Activated T-cell treated with anti-CD3 and anti-CD28 coated beads for 24 hours (primary cell): ENCODE measurements around the gene DCLK1.
"Not testable (repeated sequence)": the region's sequence is repeated elsewhere in the genome, so short reads cannot be mapped to it uniquely, and the experiment has no call there.

Source experiments
- DNase-seq: peaks from one replicate; pipeline ENCODE4 v3.0.0-alpha.2; 2020; ENCODE audit warnings: low read depth

Gene DCLK1

GRCh38 chr13:35983703-35984102 lies 147.5 kb downstream of the DCLK1 start:
- DNase-seq = not testable (repeated sequence)

- no peak for DNase-seq
Observed at GRCh38 chr13:35983206-35983605, 148.0 kb downstream of the DCLK1 start.

- DNase-seq = no peak
Observed at GRCh38 chr13:35979361-35979951, 151.7 kb downstream of the DCLK1 start.

- peak; percentile 7 for DNase-seq
Observed at GRCh38 chr13:35978607-35979316, 152.4 kb downstream of the DCLK1 start.

GRCh38 chr13:35977060-35977459 lies 154.1 kb downstream of the DCLK1 start:
- no peak for DNase-seq

- DNase-seq = no peak
Observed at GRCh38 chr13:35976126-35976525, 155.1 kb downstream of the DCLK1 start.

GRCh38 chr13:35966951-35967350 lies 164.2 kb downstream of the DCLK1 start:
- not testable (repeated sequence) for DNase-seq

GRCh38 chr13:35966024-35966423 lies 165.2 kb downstream of the DCLK1 start:
- no peak for DNase-seq

- no peak for DNase-seq
Observed at GRCh38 chr13:35965226-35965927, 165.8 kb downstream of the DCLK1 start.

GRCh38 chr13:35964863-35965180 lies 166.4 kb downstream of the DCLK1 start:
- DNase-seq = no peak

GRCh38 chr13:35964011-35964862 lies 166.9 kb downstream of the DCLK1 start:
- DNase-seq = no peak

- DNase-seq = no peak
Observed at GRCh38 chr13:35961461-35962220, 169.5 kb downstream of the DCLK1 start.

GRCh38 chr13:35961002-35961401 lies 170.2 kb downstream of the DCLK1 start:
- no peak for DNase-seq

GRCh38 chr13:35957996-35958395 lies 173.2 kb downstream of the DCLK1 start:
- no peak for DNase-seq

GRCh38 chr13:35957241-35957731 lies 173.9 kb downstream of the DCLK1 start:
- DNase-seq = no peak

- DNase-seq = no peak
Observed at GRCh38 chr13:35956074-35956473, 175.1 kb downstream of the DCLK1 start.

GRCh38 chr13:35954207-35954560 lies 177.0 kb downstream of the DCLK1 start:
- DNase-seq = no peak

- DNase-seq = no peak
Observed at GRCh38 chr13:35953537-35954206, 177.5 kb downstream of the DCLK1 start.

GRCh38 chr13:35947315-35947714 lies 183.9 kb downstream of the DCLK1 start:
- no peak for DNase-seq

- no peak for DNase-seq
Observed at GRCh38 chr13:35945368-35945767, 185.8 kb downstream of the DCLK1 start.

GRCh38 chr13:35941374-35941773 lies 189.8 kb downstream of the DCLK1 start:
- DNase-seq = no peak
